NCI-H1930 (cell line): ENCODE data around the gene GRXCR1.

Experiments used
- DNase-seq, 2 experiments: peaks; one replicate each; lab custom pipeline; 2025; lab: John Stamatoyannopoulos, UW

Gene GRXCR1

DNA sequence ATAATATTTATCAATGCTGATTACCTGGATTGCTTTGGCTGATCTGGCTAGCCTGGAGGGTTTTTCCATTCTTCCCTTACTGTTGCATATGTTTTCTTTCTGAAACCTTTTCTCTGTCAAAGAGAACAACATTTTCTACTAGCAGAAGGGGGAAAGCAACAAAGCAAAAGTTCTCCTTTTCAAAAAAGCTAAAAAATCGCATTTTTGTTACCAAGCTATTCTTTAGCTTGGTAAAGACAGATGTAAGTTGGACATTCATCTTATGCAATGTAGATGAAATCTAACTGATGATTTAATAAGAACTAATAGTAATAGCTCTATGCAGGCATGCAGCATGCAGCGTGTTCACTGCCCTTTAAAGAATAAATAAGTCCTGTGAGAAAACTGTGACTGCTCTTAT is at the start of gene GRXCR1:
GRXCR1 (plus strand) TSS at position 301 of the 400 bp plus-strand sequence. CDS start 554 bp downstream, outside the sequence.
- no peak for DNase-seq

DNA sequence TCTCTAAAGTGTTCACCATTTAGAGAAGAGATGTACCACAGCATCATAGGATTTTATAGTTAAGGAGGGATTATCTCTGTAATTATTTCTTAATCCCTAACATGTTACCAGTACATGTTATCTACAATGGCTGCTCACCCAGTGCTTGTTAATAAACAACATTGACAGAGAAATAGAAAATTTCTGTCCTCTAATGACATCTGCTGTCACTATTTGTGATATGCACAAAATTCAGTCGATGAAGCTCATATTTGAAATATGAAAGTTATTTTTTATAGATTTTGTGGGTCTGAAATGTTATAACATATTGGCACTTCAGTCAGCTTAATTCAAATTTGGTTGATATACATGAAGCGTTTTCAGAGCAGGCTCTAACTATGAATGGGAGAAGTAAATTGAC is 48.8 kb upstream of the GRXCR1 start:
- DNase-seq, result no peak

DNA sequence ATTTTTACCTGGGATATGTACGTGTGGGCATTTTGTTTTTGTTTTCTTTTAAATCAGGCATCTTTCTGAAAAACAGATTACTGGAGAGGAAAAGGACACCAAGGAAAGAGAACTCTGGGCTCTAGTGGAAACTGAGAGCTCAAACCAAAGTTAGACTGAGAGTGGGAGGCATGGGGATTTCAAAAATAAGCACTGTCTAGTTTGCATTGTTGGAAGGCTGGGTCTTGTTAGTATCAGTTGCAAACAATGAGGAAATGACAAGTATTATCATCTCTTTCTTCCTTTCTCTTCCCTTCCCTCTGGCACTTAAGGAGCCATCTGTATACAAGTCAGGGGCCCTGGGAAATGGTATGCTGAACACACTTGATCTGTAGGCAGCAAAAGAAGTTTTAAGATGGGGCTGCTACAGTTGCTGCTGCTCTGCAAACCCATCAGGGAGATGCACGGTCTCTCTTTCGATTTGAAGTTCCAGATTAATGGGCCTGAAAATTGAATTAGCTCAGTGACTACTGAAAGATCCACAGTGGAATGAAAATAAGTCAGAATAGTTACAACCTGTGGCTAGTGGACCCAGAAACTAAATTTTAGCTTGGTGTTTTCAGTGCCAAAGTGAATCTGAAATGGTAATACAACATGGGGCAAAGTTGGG is 48.0 kb upstream of the GRXCR1 start:
- DNase-seq, result no peak

DNA sequence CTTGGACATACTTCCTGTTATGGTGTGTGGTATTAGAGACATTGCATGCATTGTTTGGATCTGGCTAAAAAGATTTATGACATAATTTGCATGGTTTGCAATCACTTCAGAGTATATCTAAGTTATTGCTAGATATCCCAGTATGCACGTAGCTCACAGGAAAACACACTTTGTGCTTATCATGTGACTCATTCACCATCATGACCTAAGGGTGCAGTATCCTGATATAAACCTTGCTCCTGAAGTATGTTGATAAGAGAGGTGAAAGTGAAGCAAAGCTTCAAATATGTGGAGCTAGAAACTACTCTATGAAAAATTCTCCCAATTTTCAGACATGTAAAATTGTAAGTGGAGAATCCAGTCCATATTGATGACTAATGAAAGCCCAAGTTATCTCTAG is 46.9 kb upstream of the GRXCR1 start:
- DNase-seq, result no peak

DNA sequence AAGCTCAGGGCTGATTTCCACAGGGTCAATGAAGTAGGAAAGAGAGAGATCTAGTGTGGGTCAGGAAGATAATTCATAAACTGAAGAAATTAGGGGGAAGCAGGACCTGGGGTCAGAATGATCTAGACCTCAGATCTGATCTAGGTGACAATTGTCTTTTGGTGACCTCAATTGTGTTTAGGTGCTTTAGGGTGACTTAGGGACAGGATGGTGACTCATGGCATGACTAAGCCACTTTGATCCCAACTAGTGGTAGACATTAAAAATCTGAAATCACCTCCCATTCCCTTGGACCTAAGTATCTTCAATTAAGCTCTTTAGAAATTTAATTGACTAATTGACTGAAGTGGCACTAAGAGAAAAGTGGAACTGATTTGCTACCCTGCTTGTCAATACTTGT is 36.7 kb upstream of the GRXCR1 start:
- no peak for DNase-seq

DNA sequence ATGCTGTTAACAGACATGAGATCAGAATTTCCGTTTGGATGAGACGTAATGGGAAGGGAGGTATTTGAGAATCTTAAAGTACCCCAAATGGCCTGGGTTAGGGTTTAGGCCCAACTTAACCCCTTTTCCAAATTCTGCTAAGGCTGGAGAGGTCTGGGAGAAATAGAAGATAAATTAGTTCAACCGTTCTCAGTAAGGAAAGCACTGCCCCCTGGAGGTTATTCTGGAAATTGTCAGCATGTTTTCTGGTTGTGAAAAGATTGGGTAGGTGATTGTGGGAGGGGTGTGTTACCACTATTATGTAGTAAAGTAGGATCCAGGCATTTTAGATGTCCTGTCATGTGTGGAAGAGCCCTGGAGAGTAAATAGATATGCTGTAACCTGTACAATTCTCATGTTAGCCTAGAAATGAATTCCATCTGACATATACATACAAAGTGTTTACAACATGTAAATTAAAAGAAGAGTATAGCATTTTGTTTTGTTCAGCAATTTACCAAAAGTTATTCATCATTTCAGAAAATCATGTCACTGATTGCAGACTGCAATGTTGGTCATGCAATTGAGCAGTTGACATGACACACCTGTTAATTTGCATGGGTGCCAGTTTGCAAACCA is 26.8 kb upstream of the GRXCR1 start:
- DNase-seq, result peak; percentile 1 to 41

- no peak for DNase-seq
Measured at GRCh38 chr4:42871261-42871660, 21.3 kb upstream of the GRXCR1 start.

- no peak for DNase-seq
Measured at GRCh38 chr4:42871671-42872290, 20.7 kb upstream of the GRXCR1 start.

GRCh38 chr4:42878863-42879262 is 13.7 kb upstream of the GRXCR1 start:
- DNase-seq, result no peak

- no peak for DNase-seq
Measured at GRCh38 chr4:42881253-42881652, 11.3 kb upstream of the GRXCR1 start.

DNA sequence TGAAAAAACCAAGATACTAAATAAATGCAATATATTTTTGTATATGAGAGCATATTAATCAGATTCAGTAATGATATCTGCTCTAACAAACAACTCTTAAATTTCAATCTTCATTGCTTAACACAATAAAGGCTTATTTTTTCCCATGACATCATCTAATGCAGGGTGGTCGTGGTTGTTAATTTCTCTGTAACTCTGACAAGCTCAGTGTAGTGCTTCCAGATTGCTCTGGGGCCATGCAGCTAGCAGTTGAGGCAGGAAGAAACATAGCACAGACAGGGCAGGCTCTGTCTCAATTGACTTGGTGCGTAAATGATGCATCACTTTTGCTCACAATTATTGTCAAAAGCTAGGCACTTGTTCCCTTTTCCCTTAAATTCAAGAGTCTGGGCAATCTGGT is 869 bp upstream of the GRXCR1 start:
- DNase-seq, result no peak

DNA sequence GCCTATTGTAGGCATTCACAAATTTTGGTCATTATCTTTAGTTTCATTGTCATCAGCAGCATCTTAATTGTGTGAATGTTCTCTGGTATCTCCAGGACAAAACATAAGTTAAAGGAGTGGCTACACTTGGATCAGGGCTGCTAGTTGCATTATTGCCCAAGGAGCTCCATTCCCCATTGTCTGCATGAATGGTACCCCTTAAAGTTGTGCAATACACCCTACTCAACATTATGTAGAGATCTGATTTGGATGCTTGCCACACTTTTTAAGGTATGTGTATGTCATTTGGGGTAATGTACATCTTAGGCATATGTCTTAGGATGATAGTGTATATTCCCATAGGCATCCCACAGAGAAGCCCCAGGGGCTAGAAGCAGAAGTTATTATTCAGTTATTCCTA is 2.9 kb downstream of the GRXCR1 start:
- no peak for DNase-seq

DNA sequence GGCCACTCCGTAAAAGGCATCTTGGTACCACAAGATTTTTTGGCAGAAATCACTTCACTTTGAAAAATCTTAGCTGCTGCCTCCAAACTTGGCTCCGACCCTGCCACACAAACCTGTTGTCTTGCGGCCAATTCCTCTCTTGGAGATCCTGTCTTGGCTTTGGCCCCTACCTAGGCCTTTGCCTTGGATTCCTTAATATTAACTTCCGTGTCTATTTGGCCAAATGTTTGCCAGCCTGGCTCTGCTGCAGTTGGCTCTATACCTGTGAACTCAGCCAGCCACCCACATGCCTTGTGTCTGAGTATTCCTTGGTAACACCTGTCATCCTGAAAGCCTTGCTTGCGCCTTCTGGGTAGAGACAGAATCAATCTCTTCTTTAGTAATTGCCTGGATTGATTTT is 12.5 kb downstream of the GRXCR1 start:
- no peak for DNase-seq

DNA sequence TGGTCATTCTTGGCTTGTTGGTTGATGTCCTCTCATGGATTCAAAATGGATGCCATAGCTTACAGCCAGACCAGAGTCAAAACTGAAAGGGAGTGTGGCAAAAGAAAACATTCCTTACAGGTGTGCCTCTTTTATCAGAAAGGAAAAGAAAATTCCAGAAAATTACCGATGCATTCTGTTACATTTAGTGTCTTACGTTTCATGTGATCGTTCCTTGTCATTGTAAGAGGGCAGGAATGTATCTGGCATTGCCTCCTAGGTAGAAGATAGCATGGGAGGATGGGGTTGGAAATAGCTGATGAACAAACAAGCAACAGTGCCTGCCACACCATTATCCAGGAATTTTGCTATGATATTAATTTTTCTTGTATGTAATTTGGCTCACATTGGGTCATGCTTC is 13.1 kb downstream of the GRXCR1 start:
- DNase-seq, result no peak

- DNase-seq, result no peak
Measured at GRCh38 chr4:42906341-42906740, 13.8 kb downstream of the GRXCR1 start.

GRCh38 chr4:42906891-42907759 is 14.6 kb downstream of the GRXCR1 start:
- DNase-seq, result no peak

- no peak for DNase-seq
Measured at GRCh38 chr4:42910459-42910858, 17.9 kb downstream of the GRXCR1 start.

GRCh38 chr4:42914937-42915336 is 22.4 kb downstream of the GRXCR1 start:
- DNase-seq, result no peak

DNA sequence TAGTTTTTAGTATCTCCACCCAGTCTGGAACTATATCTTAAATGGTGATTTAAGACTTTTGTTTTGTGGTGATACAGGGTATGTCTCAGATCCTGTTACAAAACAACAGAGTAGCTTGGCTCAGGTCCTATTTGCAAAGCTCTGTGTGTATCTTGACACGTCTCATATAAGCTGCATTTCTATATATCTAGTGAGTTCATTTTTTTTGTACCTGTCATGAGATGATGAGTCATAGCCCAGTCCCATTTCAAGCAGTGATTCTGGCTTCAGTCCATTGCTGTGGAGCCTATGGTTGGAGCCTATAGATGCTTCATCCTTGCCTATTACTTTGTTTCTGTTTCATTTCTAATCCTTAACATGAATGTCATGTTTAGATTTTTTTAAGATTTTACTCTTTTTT is 23.0 kb downstream of the GRXCR1 start:
- no peak for DNase-seq

DNA sequence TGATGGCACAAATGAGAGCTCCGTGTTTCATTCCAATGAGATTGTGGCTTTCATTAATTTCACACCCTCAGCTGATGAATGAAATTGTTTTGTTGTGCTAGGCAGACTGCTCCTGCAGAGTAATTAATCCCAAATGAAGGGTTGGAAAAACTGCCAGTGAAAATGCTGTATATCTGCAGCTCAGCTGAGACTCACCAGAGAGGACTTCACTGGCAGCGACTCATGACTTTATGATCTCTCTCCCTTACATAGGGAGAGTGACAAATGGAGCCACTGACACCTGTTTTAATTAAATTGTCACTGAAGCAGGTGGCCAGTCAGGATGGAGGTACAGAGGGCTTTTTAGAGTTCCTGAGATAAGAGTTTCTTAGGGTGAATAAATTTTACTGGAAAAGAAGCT is 24.8 kb downstream of the GRXCR1 start:
- DNase-seq, result no peak

DNA sequence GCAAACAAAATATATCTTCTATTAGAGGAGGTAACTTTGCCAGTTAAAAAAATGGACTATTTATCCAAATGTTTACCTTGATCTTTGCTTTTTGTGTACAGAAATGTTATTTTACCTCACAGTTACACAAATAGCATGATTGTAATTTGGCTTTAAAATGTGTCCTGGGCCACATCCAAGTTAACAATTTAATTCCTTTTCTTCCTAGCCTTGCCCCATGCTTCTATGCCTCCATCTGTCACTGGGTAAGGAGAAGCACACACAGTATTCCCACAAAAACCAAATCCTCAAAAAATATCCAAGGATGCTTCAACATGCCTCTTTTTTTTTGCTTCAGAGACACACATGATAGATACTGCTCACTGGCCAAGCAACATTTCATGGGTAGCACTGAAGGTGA is 30.9 kb downstream of the GRXCR1 start:
- no peak for DNase-seq

GRCh38 chr4:42925921-42926320 is 33.4 kb downstream of the GRXCR1 start:
- no peak for DNase-seq

- no peak for DNase-seq
Measured at GRCh38 chr4:42927946-42928345, 35.4 kb downstream of the GRXCR1 start.
